Dermis microvascular lymphatic vessel endothelial cell (primary cell): ENCODE measurements around the gene PEBP1. TPM values are rescaled to one million over a fixed set of nuclear protein-coding genes. Genes with fewer than 3 reads are reported as not detected.

Experiments used
- DNase-seq, 2 donors: peaks; one replicate each; pipeline versions ENCODE4 v3.0.0 to v3.0.0-alpha.2; 2010; ENCODE audit warnings: low read depth in 2 of 2
- total RNA-seq: library from RNA; depleted of rRNA; stranded (reverse); fragments of >200 nt; gene quantifications from 2 replicates; pipeline ENCODE4 v1.2.1, GENCODE V29; 2014

PEBP1 gene
- total RNA-seq, result 148 and 167 TPM in 2 replicates

DNA sequence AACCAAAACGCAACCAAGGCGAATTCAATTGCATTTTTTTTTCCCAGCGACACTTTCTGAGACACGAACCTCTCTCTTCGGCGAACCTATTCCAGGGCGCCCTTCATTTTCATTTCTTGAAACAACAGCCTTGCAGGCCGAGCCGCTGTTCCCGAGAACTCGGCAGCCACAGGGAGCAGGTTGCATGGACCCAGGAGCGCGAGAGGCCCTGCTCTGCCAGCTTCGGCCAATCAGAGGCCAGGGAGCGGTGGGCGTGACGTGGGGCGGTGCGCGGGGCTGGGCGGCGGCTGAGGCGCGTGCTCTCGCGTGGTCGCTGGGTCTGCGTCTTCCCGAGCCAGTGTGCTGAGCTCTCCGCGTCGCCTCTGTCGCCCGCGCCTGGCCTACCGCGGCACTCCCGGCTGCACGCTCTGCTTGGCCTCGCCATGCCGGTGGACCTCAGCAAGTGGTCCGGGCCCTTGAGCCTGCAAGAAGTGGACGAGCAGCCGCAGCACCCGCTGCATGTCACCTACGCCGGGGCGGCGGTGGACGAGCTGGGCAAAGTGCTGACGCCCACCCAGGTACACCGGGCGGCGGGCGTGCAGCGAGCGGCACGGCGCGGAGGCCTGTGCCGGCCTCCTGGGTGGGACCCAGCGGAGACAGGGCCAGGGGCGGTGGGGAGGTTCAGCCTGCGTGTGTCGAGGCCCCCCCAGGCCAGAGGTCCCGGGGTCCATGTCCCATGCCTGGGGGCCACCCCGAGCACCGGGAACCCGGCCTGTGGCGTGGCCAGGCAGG, at the start of gene PEBP1:
Gene PEBP1 (plus strand): TSS at position 337 of the 771 bp plus-strand sequence. CDS start 86 bp downstream, at position 423.
- peak; percentile 80 to 93 for DNase-seq

DNA sequence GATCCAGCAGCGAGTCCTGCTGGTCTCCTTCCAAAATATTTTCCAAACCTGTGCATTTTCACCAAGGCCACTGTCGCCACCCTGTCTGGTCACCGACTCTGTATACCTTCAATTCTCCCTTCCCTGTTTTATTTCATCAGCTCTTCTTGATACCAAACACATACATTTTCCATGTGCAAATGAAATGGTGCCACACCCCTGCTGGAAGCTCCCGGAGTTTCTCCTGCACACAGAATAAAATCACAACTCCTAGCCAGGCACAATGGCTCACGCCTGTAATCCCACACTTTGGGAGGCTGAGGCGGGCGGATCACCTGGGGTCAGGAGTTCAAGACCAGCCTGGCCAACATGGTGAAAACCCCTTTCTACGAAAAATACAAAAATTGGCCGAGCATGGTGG, 46.1 kb upstream of the PEBP1 start:
- DNase-seq, result no peak

DNA sequence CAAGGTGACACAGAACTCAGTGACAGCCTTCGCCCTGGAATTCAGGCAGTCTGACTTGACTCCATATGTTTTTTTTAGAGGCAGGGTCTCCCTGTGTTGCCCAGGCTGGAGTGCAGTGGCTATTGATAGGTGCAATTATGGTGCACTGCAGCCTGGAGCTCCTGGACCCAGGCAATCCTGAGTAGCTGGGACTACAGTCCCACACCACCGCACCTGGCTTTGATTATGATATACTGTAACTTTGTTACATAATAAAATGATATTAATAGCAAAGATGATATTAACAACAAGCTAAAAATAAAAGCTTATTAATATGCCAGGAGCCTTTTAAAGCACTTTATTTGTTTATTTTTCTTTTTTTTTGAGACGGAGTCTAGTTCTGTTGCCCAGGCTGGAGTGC, 41.9 kb upstream of the PEBP1 start:
- no peak for DNase-seq

DNA sequence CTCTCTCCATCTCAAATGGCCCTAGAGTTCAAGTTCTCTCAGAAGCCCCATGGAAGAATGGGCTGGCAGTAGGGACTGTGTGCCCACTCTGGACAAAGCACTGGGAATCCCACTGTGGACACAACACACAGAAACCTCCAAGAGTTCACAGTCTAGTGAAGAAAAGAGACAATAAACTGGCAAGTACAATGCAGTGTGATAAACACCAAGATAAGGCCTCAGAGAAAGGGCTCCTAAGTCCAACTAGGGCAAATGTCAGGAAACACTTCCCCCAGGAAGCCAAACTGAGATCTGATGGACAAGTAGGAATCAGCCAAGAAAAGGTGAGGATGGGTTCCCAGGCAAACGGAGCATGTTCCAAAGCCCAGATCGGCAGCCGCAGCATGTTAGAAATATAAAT, 37.5 kb upstream of the PEBP1 start:
- DNase-seq, result no peak

DNA sequence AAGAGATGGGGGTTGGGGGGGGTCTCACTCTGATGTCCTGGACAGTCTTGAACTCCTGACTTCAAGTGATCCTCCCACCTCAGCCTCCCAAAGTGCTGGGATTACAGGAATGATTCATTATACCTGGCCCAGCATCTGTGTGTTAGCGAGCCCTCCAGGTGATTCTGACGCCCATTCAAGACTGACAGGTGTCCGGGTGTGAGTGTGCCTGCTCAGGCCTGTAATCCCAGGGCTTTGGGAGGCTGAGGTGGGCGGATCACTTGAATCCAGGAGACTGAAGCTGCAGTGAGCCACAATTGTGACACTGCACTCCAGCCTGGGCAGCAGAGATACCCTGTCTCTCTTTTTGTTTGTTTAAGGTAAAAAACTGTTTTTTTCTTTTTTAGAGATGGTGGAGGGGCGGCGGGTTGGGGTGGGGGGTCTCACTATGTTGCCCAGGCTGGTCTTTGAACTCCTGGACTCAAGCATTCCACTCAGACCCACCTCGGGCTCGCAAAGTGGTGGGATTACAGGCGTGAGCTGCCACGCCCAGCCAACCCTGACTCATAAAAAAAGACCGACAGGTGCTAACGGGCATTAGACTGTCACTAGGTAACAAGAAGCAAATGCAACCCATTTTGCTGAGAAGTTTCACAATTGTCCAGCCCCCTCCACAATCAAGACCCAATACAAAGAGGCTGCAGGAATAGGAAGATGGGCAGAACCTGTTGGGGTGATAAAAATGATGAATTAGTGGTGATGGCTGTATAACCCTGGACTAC, 36.8 kb upstream of the PEBP1 start:
- DNase-seq, result no peak

DNA sequence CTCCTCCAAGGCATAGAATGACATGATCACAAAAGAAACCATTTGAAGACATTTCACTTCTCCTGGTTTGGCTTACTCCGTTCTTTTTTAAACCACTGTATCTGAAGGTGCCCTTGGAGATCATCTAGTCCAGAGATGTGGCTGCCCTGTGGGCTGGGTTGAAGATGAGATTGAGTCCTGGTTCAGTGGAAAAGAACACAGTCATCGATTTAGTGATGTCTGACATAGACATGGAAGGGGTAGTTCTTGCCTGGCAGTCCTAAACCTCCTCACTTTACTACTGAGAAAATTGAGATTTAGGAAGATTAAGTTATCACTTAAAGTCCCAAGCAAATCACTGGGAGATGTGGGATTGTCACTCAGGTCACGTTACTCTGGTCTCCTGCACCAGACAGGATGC, 34.9 kb upstream of the PEBP1 start:
- no peak for DNase-seq

DNA sequence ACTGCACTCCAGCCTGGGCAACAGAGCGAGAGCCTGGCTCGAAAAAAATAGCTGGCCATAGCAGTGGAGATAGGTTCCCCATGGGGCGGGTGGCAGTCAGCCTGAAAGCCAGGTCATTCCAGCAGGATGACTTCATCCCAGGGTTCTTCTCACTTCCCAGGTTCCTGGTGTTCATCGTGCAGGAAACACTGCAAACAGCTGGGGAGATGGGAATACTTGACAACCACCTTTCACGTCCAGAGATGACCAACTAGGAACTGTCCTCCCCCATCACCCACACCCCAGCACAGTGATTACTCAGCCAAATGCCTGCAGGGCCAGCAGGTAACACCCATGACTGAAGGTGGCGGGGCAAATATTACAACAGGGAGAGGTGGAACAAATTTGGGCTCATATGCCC, 33.9 kb upstream of the PEBP1 start:
- DNase-seq, result peak in 1 of 2 donors; percentile 8

DNA sequence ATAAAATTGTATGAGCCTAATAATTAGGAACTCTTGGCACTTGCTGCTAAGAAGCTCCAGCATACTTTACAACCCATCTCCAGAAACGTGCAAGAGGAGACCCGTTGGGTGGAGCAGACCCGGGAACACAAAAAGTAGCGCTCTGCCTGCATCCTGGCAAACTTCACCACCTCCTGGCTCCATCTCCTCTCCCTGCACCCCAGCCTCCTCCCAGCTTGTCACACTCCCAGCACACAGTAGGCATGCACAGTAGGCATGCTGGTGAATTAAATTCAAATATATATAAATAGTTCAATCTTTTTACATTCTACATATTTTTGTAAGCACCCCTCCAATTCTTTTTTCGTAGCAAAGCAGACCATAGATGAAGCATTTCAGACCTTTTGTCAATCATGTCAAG, 33.3 kb upstream of the PEBP1 start:
- DNase-seq, result no peak

DNA sequence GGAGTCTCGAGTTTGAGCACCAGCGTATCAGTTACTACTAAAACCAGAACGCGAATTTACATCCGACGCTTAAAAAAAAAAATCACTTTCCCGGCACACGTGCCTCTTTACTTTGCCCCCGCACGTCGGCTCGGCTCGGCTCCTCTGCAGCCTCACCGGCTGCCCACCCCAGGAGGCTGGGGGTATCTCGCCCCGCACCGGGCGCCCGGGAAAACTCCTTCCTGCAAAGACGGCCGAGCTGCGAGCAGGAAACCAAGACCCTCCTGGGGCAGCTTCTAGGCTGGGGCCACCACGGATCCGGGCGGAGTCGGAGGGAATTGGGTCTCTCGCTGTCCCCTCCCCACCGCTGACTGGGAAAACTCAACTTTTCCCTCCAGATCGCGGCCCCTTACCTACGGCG, 32.7 kb upstream of the PEBP1 start:
- DNase-seq, result peak in 1 of 2 donors; percentile 29

DNA sequence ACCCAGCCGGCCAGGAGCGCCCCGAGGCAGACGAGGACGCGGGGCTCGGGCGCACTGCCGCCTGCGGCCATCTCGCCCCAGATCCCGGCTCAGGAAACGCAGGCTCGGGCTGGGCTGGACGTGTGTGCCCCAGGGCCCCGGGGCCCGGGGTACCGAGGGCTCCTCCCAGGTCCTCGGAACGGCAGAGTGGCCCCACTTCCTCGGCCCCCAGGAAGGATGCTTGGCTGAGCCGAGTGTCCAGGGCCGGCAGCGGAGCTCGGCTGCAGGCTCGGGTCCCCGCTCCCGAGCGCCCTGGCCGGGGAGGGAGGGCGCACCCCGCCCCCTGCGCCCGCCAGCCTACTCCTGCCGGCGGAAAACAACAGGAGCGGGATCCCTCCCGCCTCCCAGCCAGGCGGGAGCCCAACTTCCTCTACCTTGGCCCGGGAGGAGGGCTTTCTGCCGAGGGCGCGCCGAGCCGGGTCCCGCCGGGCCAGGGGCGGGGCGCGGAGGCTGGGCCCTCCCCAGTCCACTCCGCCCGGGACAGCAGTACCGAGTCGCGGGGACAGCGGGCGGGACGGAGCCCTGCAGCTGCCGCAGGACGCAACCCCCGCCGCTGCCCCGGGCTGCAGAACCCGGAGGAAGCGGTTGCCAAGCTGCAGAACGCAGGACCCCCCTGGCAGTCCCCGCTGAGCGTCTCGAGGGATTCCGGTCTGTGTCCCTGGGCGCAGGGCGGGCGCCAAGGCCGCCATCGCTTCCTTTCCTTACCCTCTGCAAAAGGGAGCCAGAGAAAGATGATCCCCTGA, 32.1 kb upstream of the PEBP1 start, which contains the start of gene VSIG10:
Gene VSIG10 (minus strand): TSS at position 411 of the 782 bp plus-strand sequence. CDS start 340 bp downstream, at position 71.
- peak; percentile 57 to 79 for DNase-seq

DNA sequence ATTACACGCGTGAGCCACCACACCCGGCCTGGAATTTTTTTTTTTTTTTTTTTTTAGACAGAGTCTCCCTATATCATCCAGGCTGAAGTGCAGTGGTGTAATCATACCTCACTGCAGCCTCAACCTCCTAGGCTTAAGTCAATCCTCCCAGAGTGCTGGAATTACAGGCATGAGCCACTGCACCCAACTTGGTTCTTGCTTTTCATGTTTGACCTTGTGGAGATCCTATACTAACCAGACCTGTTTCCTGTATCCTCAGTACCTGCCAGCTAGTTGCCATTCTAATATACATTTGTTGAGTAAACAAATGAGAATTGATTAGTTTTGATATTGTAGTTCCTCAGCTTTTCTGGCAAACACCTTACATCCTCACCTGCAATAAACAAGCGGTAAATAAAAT, 28.9 kb upstream of the PEBP1 start:
- no peak for DNase-seq

DNA sequence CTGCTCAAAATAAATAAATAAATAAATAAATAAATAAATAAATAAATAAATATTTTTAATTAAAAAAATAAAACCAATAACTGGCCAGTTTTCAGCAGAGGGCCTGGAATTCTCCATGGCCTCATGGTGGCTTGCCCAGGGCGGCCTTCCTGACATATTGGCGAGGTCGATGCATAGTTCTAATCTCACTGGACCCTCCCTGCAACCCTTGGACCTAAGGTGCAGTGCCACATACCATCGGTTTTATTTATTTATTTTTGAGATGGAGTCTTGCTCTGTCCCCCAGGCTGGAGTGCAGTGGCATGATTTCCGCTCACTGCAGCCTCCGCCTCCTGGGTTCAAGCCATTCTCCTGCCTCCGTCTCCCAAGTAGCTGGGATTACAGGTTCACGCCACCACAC, 28.2 kb upstream of the PEBP1 start:
- DNase-seq, result no peak

DNA sequence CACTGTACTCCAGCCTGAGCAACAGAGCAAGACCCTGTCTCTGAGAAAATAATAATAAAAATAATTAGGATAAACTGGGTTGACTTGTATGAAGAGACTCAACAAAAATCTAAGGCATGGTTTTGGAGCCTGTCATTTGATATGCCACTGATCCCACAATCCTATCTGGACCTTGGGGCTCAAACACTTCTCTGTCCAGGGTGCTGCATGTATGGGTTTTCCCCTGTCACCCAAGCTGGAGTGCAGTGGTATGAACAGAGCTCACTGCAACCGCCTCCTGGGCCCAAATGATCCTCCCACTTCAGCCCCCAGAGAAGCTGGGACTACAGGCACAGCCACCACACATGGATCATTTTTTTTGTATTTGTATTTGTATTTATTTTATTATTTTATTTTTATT, 26.8 kb upstream of the PEBP1 start:
- no peak for DNase-seq

DNA sequence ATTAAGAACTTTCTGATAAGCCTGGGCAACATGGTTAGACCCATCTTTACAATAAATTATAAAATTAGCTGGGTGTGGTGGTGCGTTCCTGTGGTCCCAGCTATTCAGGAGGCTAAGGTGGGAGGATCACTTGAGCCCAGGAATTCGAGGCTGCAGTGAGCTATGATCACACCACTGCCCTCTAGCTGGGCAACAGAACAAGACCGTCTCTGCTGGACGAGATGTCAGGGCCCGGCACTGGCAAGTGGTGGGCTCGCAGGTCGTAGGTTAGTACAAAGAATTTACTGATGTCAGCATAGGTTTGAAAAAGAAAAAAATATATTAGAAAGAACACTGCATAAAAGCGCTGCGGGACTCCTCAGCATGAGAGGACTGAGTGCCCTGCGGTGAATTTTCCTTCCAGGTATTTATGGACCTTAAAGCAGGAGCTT, 16.5 kb upstream of the PEBP1 start:
- no peak for DNase-seq

DNA sequence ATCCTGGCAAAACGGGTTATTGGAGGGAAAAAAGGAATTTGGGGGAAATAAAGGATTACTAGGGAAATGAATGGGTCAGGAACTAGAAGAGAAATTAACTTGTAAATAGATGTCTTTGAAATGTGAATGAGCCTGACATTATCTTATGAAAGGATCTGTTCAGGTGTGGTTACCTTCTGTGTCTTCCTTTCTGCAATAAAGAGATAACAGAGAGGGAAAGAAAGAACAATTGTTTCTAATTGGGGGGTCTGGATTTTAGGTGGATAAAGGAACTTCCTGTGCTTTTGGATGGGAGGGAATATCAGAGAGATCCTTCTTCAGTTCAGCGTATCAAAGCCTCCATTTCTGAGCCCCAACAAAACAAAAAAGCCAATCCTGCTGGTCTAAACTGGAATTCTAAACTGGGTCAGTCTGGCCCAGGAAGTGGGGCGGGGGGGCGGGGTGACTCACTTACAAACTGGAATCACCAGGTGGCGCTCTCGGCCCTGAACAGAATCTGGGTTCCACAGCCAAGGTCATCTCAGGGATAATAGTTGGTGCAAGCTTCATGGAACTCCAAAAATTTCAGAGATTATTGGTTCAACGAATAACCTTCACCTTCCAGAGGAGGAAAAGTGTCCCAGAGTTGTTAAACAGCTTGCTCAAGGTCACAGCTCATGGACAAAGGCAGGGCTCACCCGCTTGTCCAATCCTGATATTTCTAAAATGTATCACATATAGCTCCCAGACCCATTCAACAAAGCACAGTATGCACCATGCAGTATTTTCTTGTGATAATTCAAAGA, 15.2 kb upstream of the PEBP1 start:
- peak in 1 of 2 donors; percentile 64 for DNase-seq

DNA sequence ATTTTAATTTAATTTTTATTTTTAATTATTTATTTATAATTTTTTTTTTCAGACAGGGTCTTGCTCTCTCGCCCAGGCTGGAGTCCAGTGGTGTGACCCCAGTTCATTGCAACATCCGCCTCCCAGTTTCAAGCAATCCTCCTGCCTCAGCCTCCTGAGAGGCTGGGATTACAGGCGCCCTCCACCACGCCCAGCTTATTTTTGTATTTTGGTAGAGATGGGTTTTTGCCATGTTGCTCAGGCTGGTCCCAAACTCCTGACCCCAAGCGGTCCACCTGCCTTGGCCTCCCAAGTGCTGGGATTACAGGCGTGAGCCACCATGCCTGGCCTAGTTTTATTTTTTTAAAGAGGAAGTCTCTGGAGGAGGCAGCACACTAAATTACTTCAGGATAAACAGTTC, 13.7 kb upstream of the PEBP1 start:
- DNase-seq, result no peak

DNA sequence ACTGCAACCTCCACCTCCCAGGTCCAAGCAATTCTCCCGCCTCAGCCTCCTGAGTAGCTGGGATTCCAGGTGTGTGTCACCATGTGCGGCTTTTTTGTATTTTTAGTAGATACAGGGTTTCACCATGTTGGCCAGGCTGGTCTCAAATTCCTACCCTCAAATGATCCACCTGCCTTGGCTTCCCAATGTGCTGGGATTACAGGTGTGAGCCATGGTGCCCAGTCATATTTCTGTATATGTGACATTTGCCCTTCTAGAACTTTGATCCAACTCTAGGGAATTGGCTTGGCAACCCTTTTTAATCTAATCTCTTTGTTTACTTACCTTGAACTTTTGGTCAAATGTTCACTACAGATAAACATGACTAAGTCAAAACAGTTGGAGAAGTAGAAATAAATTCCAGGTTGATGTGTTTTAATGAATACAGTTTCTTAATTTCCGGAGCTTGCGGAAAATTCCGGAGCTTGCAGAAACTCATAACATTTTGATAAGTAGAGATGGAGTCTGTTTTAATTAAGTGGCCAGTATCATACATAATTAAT, 11.5 kb upstream of the PEBP1 start:
- DNase-seq, result no peak

DNA sequence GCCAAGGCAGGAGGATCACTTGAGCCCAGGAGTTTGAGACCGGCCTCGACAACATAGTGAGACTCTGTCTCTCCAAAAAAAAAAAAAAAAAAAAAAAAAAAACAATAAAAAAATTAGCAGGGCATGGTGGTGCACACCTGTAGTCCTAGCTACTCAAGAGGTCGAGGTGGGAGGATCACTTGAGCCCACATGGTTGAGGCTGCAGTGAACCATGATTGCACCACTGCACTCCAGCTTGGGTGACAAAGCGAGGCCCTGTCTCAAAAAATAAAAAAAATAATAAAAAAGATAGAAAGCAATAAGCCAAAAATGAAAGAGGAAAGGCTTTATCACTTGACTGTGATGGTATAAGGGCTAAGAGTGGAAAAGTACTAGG, 10.2 kb upstream of the PEBP1 start:
- no peak for DNase-seq

DNA sequence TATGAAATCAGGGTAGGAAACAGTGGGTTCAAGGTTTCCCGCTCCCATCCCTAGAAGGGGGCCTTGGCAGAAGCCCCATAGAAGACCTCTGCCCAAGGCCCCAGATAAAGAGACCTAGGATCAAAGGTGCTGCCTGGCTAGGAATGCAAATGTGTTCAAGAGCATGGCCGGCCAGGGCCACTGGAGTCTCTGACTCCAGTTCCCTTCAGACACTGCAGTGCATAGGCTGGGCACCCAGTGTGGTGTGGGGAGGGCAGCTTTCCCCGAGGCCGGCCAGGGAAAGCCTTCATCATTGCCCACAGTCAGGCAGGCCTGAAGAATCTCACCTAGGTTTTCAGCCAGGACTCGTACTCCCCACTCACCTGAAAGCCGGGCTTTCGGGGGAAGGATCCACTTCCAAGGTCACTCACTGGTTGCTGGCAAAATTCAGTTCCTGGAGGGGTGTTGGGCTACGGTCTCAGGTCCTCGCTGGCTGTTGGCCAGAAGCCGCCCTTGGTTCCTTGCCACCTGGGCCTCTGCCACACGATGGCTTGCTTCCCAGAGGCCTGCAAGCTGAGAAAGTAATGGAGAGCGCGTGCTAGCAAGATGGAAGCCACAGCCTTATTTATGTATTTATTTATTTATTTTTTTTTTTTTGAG, 9.7 kb upstream of the PEBP1 start:
- no peak for DNase-seq

DNA sequence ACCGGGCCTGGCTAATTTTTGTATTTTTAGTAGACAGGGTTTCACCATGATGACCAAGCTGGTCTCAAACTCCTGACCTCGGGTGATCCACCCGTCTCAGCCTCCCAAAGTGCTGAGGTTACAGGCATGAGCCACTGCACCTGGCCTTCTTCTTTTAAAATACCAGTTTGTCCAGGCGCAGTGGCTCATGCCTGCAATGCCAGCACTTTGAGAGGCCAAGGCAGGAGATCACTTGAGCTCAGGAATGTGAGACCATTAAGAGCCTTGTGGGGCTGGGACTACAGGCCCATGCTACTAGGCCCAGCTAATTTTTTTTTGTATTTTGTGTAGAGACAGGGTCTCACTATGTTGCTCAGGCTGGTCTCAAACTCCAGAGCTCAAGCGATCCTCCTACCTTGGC, 8.1 kb upstream of the PEBP1 start:
- no peak for DNase-seq
